Stimulated activated CD8-positive, alpha-beta memory T cell treated with anti-CD3 and anti-CD28 coated beads, Interleukin-7, amount 100 ng/mL, for 4 hours (primary cell): ENCODE data around the gene HSD17B3.
"Not testable (repeated sequence)": the region's sequence is repeated elsewhere in the genome, so short reads cannot be mapped to it uniquely, and the experiment has no call there.

Experiments
- DNase-seq, 2 donors: peaks; one replicate each; pipeline ENCODE4 v3.0.0-alpha.2; 2020; ENCODE audit warnings: low read depth in 2 of 2

The HSD17B3 gene

GRCh38 chr9:96193236-96193755 is 108.7 kb downstream of the HSD17B3 start:
- no peak for DNase-seq

- DNase-seq, result no peak
Observed at GRCh38 chr9:96192710-96193109, 109.3 kb downstream of the HSD17B3 start.

- no peak for DNase-seq
Observed at GRCh38 chr9:96189995-96190394, 112.0 kb downstream of the HSD17B3 start.

- DNase-seq, result not testable (repeated sequence)
Observed at GRCh38 chr9:96189581-96189980, 112.4 kb downstream of the HSD17B3 start.

- no peak for DNase-seq
Observed at GRCh38 chr9:96188571-96188970, 113.4 kb downstream of the HSD17B3 start.

GRCh38 chr9:96187151-96187555 is 114.8 kb downstream of the HSD17B3 start:
- DNase-seq, result no peak

- DNase-seq, result no peak
Observed at GRCh38 chr9:96186591-96187011, 115.4 kb downstream of the HSD17B3 start.

GRCh38 chr9:96185518-96186156 is 116.3 kb downstream of the HSD17B3 start:
- no peak for DNase-seq
